K562 (cell line): Measurements from ENCODE around the gene MICU1. TPM values are rescaled to one million over a fixed set of nuclear protein-coding genes. Genes with fewer than 3 reads are reported as not detected.

Source experiments
- BACH1 ChIP-seq: fragments of 200-800 bp; sonication (Bioruptor generic); IDR thresholded peaks from 2 replicates; pipeline ENCODE4 v1.6.1; 2016; ENCODE audit warnings: missing genetic modification characterization, missing compliant biosample characterization
- BCLAF1 ChIP-seq, 2 experiments: fragments of 450-650 bp in 1 of 2; IDR thresholded peaks; 2 replicates each; pipeline ENCODE4 v1.6.1; 2011 to 2017; ENCODE audit warnings: low read depth in 2 of 2, antibody characterized with exemption in 1 of 2, borderline replicate concordance in 1 of 2, low read length in 1 of 2, mild to moderate bottlenecking in 1 of 2, mixed read lengths in 1 of 2; ENCODE audit not compliant: control insufficient read depth in 1 of 2
- CBX1 ChIP-seq: sonication (generic); IDR thresholded peaks from 2 replicates; pipeline ENCODE4 v1.6.1; 2016; ENCODE audit warnings: antibody characterized with exemption, low read depth, mild to moderate bottlenecking
- CREBBP ChIP-seq: IDR thresholded peaks from one replicate; pipeline ENCODE4 v1.6.1; 2012; ENCODE audit warnings: low read depth, mild to moderate bottlenecking, control low read depth, inconsistent platforms, low read length
- EGR1 ChIP-seq: fragments of 450-650 bp; conservative IDR thresholded peaks from 2 replicates; pipeline ENCODE4 v1.6.1; 2017; ENCODE audit warnings: mild to moderate bottlenecking
- GTF2F1 ChIP-seq: IDR thresholded peaks from 2 replicates; pipeline ENCODE4 v1.6.1; 2011; ENCODE audit warnings: low read depth, low read length, improper control_type of control experiment
- KLF10 ChIP-seq: fragments of 250-450 bp; sonication (Bioruptor Pico); IDR thresholded peaks from 2 replicates; pipeline ENCODE4 v1.6.1; 2021; ENCODE audit warnings: matching md5 sums
- NCOA4 ChIP-seq: fragments of 450-650 bp; IDR thresholded peaks from 2 replicates; pipeline ENCODE4 v1.6.1; 2018; ENCODE audit warnings: mild to moderate bottlenecking; ENCODE audit not compliant: partially characterized antibody
- SIN3B ChIP-seq: fragments of 450-650 bp; IDR thresholded peaks from 2 replicates; pipeline ENCODE4 v1.6.1; 2017; ENCODE audit warnings: low read depth, mild to moderate bottlenecking, moderate library complexity
- TSHZ1 ChIP-seq: fragments of 250-450 bp; sonication (Bioruptor Pico); IDR thresholded peaks from 2 replicates; pipeline ENCODE4 v1.4.0; 2020; ENCODE audit warnings: mild to moderate bottlenecking, moderate library complexity
- USF1 ChIP-seq: sonication (generic); formaldehyde crosslinking; IDR thresholded peaks from 2 replicates; pipeline ENCODE4 v1.9.0; 2022; ENCODE audit warnings: mild to moderate bottlenecking, missing genetic modification reagents
- ZC3H4 ChIP-seq: sonication (generic); formaldehyde crosslinking; IDR thresholded peaks from 2 replicates; pipeline ENCODE4 v1.9.0; 2021; ENCODE audit warnings: missing genetic modification reagents, borderline replicate concordance
- ZNF143 ChIP-seq: sonication (generic); formaldehyde crosslinking; IDR thresholded peaks from 2 replicates; pipeline ENCODE4 v1.9.0; 2022; ENCODE audit warnings: mild to moderate bottlenecking, missing genetic modification reagents
- ZNF175 ChIP-seq: fragments of 200-800 bp; sonication (Bioruptor generic); IDR thresholded peaks from 2 replicates; pipeline ENCODE4 v1.6.1; 2016; ENCODE audit warnings: low read depth, mild to moderate bottlenecking, missing genetic modification characterization, missing compliant biosample characterization
- ZNF3 ChIP-seq: fragments of 250-450 bp; sonication (Bioruptor Pico); IDR thresholded peaks from 2 replicates; pipeline ENCODE4 v1.5.0; 2021; ENCODE audit warnings: mild to moderate bottlenecking, moderate library complexity
- polyA plus RNA-seq, 8 experiments: library from polyadenylated mRNA; depleted of rRNA in 4 of 8; stranded (reverse) in 5 of 8; unstranded in 3 of 8; fragments of >200 nt; fragmentation: Nextera tagmentation in 2 of 8; fragmentation: Illumina TruSeq in 1 of 8; extraction: Ambion mirVana in 2 of 8; extraction: Trizol in 1 of 8; gene quantifications; 2 replicates each; pipeline versions ENCODE4 v1.2.1 to v1.2.3, GENCODE V29; 2011 to 2014; ENCODE audit warnings: inconsistent platforms in 1 of 8, missing spikeins in 1 of 8
- total RNA-seq, 7 experiments: library from RNA; depleted of rRNA in 6 of 7; stranded (reverse); fragments of >200 nt in 6 of 7; fragmentation: Illumina TruSeq in 2 of 7; extraction: Trizol in 2 of 7; gene quantifications; 2 replicates each; pipeline versions ENCODE4 v1.2.1 to v1.2.3, GENCODE V29; 2011 to 2021; ENCODE audit warnings: low replicate concordance in 1 of 7

Gene MICU1
- total and polyA plus RNA-seq, 9 of the 15 experiments (the other 6 are each of a cell fraction or from before 2014, with no cell fraction given) = 29.3 to 76.8 (median 48.4) TPM

- peak in 1 of 2 experiments; percentile 74; a peak in 2 of 4 replicates for TF ChIP-seq BCLAF1 (IDR thresholded peaks at IDR 0.05; ENCODE audit: borderline replicate concordance in 1 of 2, control insufficient read depth in 1 of 2, low read depth in 2 of 2, low read length in 1 of 2)
- peak; percentile 91; the same call in 1 of the 2 replicates for TF ChIP-seq CBX1
- TF ChIP-seq CREBBP = no peak
- TF ChIP-seq ZNF143 = no peak
- no peak for TF ChIP-seq SIN3B
- no peak for TF ChIP-seq NCOA4
- TF ChIP-seq ZC3H4 (CRISPR knock-in tag) = no peak
- TF ChIP-seq BACH1 (tag) = peak; percentile 89; the same call in 1 of the 2 replicates
- peak; percentile 97 for TF ChIP-seq ZNF175
- peak; percentile 29; the same call in 1 of the 2 replicates for TF ChIP-seq GTF2F1
- peak; percentile 7 for TF ChIP-seq TSHZ1
- TF ChIP-seq ZNF3 (CRISPR knock-in tag) = no peak
- no peak; the same call in 1 of the 2 replicates for TF ChIP-seq USF1 (CRISPR knock-in tag)
- no peak for TF ChIP-seq KLF10 (CRISPR knock-in tag)
- no peak; the same call in 1 of the 2 replicates for TF ChIP-seq EGR1
Observed at GRCh38 chr10:72320676-72321247, 305.1 kb downstream of the MICU1 start (continued).
